Measurements from ENCODE around the gene HMCN2.

The HMCN2 gene

DNA sequence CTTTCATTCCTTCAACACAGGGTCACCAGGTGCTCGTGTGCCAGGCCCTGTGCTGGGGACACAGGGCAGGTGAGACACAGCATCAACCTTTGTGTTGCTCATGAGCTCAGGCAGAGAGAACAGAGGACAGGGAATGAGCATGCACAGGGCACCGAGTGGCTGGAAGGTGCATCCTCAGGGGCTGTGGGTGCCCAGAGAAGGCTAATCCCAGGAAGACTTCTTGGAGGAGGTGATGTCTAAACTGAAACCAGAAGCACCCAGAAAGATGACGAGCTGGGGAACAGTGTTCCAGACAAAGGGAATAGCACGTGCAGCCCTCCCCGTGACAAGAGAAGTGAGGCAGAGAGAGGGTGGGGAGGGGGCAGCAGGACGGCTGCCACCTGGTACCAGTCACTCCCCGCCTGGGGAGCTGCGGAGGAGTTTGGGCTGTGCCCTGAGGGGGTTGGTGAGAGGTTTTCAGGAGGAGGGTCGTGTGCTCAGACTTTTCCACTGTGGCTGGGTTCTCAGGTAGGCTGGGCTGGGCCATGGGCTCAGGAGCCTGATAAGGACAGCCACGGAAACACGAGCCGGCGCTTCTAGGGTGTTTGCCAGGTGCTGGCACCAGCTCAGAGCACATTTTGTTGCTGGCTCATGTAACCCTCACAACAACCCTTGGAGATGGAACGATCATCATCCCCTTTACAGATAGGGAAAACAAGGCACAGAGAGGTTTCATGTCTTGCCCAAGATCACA, 46.0 kb downstream of the HMCN2 start:
- DNase-seq, result no peak

DNA sequence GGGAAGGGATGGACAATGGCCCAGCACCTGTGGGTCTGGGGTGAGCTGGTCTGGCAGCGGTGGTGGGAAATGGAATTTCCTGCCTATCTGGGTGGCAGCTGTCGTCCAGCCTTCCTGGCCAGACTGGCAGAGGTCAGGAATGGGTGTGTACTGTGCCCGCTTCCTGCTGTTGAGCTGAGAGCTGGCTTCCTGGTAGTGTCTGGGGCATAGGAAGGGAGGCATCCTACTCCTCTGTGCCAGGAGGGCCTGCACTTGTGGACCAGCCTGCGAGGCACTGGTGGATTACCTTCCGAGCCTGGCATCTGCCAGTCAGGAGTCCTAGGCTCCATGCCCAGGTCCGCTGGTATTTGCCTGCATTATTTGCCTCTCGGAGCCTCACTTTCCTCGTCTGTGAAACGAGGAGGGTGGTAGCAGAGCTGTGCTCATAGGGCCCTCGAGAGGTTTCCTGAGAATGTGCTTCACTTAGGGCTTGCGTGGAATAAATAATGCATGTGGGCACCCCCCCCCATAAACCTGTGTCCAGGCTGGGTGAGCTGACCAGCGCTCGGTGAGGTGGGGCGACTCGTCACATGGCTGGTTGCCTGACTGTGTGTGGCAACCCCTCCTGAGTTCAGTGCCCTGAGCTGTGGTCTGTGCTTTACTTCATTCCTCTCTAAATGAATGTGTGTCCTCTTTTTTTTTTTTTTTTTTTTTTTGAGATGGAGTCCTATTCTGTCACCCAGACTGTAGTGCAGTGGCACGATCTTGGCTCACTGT, 47.7 kb downstream of the HMCN2 start:
- no peak for DNase-seq

DNA sequence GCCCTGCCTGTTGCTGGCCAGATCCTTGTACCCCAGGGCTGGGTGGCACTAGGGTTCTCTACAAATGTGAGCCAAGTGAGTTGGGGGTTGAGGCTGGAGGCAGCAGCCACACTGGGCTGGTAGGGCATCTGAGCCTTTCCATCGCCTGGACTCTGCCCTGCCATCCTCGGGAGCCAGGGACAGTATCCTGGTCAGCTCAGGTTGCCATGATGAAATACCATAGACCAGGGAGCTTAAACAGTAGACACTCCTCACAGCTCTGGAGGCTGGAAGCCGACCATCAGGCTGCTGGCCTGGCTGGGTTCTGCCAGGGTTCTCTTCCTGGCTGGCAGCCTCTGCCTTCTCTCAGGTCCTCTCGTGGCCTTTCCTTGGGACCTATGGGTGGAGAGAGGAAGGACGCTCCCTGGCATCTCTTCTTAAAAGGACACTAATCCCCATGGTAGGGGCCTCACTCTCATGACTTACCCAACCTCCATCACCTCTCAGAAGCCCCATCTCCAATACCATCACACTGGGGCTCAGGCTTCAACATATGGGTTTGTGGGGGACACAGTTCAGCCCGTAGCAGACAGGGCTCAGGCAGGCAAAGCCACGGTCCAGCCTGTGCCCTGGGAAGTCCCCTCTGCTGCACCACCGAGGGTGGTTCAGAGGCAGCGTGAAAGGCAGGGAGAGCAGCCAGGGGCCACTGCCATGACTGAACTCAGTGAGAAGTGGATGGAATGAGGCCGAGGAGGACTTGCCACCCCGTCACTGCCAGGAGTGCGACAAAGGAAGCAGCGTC, 50.1 kb downstream of the HMCN2 start:
- no peak for DNase-seq

DNA sequence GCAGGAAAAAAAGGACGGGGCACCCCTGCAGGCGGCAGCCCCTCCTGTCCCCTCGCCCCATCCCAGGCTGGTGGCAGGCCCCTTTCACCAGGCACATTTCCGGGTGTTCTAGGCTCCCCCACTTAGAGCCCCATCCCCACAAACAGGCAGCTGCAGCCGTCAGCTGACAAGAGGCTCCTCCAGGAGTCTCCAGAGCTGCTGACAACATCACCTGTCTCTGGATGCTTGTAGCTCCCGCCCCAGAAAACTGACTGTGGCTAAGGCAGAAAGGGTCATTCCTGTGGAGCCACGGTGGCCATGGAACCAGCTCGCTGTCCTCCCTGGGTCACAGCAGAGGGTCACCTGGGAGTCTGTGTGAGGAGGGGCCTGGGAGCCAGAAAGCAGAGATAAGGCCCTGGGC, 50.9 kb downstream of the HMCN2 start:
- DNase-seq, result no peak

DNA sequence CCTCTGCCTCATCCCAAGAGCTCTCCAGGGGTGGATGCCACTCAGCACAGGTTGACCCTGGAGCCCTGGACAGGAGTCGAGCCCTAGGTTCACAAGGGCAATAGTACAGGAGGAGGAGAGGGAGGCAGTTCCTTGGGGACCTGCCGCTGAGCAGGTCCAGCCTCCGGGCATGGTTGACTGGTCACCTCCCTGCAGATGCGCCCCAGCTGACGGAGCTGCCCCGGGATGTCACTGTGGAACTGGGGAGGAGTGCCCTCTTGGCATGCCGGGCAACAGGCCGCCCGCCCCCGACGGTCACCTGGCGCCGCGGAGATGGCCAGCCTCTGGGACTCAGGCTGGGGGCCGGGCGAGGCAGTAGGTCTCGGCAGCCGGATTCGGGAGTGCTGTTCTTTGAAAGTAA, 53.7 kb downstream of the HMCN2 start:
- DNase-seq, result no peak

DNA sequence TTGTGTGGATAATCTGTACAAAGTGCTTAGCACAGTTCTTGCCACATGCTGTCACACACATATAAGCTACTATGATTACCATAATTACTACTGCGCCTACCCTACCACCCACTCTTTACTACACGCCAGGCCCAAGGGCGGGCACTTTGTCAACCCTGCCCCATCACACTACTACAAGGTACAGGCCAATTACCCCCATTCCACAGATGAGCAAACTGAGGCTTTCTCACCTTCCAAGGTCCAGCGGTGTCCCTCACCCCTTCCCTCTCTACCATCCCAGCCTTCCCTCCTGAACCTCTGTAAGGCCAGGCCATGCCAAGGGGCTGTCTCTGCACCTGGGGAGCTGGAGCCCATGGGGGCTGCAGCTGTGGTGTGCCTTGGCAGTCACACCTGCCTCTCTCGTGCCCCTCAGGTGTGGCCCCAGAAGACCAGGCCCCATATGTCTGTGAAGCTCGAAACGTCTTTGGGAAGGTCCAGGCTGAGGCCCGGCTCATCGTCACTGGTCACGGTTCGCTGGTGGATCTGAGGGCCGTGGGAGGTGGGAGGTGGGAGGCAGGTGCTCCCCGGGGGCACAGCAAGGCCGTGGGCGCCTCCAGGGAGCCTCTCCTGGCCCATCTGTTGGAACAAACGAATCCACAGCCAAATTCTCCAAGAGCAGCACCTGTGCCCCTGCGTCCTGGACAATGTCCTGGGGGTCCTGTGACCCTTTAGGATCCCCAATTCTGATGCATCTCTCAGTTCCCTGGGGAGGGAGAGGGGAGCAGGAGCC, 54.6 kb downstream of the HMCN2 start:
- DNase-seq, result no peak

DNA sequence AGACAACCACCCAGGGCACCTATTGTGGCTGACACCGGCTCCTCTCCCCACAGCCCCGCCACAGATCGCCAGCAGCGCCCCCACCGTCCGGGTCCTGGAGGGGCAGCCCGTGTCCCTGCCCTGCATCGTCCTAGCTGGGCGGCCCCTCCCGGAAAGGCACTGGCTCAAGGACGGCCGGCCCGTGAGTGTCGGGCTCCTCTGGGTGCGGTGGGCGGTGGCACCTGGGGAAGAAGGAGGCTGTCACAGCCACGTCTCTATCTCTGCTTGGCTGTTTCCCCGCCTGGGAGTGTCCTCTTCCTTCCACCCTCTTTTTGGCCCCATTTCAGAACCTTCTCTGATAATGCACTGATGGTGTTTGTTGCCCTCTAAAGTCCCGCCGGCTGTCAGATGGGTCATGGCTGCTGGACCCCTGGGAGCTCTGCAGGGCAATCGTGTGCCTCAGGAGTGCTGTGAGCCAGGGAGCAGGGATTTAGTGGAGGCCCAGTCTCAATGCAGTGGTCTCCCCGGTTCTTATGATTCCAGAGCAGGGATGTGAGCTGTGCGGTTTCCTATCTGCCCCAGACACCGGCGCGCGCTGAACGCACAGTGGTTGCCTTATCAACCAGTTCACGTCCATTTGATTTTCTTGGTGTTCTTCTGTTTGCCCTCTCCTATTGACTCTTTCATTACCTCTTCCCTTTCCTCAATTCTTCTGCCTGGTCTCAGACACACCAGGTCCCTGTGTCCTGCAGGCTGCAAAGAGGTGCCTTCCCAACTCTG, 55.3 kb downstream of the HMCN2 start:
- no peak for DNase-seq

DNA sequence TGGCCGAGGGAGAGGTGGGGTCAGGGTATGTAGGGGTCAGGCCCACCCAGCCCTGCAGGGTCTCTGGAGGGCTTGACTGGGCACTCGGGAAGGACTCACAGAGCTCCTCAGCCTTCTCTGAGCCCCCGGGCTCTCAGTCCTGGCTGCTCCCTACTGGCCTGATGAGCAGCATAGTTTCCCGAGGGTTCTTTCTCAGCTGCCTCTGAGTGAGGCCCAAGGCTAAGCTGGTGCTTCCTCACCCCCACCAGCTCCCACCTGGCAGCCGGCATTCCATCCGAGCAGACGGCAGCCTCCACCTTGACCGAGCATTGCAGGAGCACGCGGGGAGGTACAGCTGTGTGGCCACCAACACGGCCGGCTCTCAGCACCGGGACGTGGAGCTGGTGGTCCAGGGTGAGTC, 56.0 kb downstream of the HMCN2 start:
- no peak for DNase-seq

DNA sequence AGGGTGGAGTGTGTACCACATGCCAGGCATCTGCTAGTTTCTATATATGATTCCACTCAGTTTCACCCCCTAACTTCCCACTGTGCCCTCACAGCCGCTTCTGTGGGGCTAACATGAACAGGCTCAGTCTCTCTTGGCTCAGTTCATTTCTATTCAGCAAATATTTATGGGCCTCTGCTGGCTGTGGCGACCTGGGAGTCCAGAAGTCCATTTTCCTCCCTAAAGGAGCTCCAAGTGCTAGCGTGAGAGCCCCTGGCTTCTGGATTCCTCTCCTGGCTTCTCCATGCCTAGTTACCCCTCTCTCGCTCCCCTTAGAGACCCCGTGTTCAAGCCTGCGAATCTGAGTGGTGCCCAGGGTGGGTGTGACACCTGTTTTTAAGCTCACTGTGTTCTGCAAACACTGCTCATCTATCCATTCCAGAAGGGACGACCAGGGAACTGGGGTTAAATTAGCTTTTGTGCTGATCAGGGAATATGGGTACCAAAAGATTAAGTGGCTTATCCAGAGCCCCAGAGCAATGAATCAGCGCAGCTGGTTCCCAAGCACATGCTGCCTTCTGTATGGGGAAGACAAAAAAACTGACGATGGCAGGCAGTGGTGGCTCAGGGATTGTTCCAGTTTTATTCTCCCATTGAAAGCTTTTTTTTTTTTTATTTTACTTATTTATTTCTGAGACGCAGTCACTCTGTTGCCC, 57.6 kb downstream of the HMCN2 start:
- no peak for DNase-seq

DNA sequence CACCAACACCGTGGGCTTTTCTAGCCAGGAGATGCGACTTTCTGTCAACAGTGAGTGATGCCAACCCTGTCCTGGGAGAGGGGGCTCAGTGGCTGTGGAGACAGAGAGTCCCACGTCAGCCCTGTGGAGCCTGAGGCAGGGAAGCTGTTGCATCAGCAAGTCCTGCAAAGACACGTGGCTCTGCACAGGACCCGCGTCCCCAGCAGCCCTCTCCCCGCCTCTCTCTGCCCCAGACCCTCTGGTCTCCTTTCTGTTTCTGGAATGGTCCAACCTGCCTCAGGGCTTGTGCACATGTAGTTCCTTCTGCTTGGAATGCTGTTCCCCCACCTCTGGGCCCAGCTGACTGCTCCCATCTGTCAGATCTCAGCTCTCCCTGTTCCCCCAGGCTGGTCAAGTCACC, 60.4 kb downstream of the HMCN2 start:
- no peak for DNase-seq

DNA sequence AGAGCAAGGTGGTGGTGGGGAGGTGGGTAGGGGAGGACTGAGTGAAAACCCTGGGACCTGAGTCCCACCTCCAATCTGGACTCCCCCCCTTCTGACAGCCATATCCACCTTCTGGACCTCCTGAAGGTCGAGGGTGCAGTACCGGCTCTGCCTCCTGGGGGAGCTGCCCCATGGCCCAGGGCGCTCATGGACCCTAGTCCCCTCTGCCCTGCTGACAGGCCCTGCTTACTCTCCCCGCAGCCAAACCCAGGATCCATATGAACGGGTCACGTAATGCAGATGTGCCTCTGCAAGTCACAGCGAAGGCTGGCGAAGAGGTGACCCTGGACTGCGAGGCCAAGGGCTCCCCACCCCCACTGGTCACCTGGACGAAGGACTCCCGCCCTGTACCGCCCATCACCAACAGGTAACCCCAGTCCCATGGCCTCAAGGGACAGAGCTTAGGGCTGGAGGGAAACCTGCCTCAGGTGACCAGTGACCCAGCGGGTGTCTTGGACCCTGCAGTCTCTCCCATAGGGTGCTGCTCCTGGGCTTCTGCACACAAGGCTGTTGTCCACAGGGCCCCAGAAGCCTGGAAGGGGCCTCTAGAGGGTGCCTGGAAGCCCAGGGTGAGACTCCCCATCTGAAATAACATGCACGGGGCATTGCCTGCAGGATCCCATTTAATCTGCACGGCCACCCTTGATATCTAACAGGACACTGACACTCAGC, 61.7 kb downstream of the HMCN2 start:
- peak; percentile 54 for DNase-seq

DNA sequence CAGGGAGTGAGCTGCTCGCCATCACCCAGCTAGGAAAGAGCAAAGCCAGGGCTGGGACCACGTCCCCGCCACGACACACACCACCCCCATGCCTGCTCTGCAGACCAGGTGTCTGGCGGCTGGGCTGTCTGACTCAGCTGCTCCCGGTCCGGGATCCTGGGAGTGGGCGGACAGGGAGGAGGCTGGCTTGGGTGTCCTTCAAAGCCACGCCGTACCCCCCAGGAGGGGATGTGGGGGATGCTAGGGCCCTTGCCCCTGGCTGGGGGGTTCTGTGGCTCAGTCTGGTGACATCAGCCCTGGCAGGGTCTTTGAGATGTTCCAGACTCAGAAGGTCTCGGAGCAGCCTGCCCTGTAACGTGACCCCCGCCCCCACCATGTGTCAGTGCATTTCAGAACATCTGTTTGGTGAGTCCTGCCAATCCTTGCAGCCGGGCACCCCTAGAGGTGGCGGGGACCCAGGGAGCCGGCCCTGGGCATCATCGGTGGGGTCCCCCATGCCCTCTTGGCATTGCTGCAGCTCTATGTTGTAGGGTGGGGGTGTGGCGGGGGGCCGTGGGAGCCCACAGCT, 62.3 kb downstream of the HMCN2 start:
- no peak for DNase-seq

DNA sequence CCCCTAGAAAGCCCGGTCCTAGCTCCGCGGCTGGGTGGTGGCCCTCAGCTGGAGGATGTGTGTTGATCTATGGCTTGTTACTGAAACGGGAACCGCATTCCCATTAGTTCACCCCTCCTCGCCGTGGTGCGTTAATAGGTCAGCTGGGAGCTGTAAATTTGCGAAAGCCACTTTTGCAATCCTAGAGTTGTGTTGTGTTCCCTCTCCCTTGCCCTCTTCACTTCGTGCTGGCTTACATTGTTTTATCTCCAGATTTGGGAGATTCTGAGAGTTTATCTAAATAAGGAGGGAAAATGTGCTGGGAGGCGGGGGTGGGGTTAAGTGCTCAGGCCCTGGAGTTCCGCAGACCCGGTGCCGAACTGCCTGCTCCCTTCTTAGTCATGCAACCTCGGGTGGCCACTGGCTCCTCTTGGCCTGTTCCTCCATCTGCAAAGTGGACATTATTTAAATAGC, 62.8 kb downstream of the HMCN2 start:
- DNase-seq, result no peak

DNA sequence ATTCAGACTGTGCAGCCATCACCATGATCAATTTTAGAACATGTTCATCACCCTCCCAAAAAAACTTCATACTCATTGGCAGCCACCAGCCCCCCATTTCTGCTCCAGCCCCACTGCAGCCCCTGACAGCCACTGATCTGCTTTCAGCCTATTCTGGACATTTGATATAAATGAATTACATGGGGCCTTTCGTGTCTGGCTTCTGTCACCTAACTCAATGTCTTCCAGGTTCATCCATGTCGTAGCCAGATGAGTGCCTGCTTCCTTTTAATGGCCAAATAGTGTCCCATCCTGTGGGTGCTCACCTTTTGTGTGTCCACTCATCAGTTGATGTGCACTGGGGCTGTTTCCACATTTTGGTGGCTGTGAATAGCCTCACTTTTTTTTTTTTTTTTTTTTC, 63.5 kb downstream of the HMCN2 start:
- DNase-seq, result no peak

DNA sequence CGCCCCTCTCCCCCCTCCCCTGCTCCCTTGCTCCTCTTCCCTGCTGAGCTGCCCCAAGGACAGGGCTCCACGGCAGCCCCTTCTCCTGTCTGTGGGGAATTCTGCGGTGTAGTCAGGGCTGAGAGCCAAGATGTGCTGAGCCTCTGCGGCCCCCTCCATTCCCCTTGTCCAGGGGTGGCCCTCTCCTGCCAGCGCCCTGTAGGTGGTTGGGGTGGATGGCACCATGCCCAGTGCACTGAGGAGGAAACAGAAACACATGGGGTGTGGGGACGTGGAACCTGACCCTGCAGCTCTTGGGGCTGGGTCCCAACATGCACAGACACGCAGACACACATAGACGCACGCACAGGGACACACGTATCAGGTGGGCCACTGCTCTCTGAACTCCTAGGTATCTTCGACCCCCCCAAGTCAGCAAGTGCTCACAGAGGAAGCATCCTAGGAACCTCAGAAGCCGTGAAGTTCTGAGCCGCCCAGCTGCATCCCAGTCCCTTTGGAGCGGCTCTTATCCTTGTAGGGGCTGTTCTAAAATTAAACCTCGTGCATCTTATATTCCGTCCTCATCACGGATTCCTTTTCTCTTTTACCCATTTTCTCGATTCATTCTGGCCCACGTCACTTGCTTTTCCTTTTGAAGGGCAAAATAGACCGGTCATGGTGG, 64.8 kb downstream of the HMCN2 start:
- no peak for DNase-seq

DNA sequence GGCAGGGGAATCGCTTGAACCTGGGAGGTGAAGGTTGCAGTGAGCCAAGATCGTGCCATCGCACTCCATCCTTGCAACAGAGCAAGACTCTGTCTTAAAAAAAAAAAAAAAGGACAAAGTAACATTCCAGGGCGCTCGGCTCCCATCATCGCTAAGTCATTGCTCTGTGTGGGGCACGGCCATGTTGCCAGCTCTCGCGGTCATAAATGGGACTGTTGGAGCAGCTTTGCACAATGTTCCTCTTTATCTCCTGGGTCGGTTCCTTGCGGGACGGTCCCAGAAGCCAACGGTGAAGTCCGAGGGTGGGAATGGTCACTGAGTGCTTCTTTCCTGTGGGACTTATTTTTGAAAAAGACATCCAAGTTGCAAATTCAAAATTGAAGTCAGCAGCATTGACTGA, 65.5 kb downstream of the HMCN2 start:
- DNase-seq, result no peak

DNA sequence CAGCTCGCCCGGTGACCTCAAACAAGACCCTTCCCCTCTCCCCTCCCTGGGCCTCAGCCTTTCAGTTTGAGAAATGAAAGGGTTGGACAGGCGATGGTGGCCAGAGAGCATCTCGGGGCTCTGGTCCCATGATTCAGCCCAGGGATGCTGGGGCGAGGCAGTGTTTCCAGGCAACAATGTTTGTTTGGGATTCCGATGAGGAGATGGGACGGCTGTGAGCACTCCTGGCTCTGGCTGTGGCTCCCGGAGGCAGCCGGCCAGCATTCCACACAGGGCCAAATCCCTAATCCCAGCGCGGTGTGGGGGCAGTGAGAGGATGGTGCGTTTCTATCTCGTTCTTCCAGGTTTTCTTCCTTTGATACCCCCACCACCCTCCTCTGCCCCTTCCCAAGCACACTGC, 66.0 kb downstream of the HMCN2 start:
- no peak for DNase-seq

DNA sequence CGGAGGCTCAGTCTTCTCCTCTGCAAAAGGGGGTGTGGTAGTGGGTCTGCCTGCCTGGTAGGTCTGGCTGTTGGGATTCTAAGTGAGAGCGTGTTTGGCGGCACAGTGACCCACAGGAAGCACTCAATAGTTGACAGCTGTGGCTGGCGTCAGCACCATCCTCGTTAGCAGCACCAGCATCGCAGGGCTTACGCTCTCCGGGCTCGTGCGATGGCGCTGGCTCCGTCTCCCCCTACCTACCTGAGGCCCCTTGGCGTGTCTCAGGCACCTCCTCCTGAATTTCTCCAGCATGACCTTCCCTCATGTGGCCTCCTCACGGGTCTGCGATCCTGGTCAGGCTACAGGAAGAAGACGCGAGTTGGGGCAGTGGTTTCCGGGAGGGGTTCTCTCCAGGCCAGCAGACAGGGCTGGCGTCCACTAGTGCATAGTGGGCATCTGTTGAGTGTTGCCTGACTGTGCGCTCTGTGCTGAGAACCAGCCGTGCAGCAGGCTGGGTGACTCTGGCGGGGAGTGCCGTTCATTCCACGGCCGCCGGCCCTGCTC, 66.9 kb downstream of the HMCN2 start:
- DNase-seq, result no peak

DNA sequence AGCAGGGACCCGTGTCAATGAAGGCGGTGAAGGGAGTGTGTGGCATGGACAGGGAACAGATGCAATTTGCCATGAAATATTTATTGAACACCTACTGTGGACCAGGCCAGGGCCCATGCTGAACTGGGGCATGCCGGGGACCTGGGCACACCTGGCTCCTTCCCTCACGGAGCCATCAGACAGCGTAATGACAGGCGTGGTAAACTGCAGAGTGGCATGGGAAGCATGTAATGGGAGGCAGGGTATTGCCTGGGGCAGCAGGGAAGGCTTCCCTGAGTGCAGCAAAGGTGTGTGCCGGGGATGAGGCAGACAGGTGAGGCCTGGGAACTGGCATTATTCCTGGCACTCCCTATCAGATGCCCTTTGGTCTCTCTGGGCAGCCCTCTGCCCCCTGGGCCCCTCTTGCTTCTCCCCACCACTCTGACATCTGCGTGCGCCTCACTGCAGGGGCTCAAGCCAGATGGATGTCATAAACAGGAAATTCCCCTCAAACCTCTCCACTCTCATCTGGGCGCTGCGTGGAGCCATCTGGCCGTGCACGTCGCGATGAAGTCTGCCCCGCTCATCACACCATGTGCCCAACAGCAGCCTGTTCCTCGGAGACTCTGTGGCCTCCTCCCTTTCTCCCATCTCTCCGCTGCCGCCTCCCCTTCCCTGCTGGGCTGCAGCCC, 67.6 kb downstream of the HMCN2 start:
- no peak for DNase-seq
